NCI-H526 (cell line): ENCODE data around the gene DLG2.
A peak's percentile ranks its signal among the peaks of the same experiment; 100 is the strongest.

Source experiments
- DNase-seq, 2 experiments: peaks; one replicate each; lab custom pipeline; 2025; lab: John Stamatoyannopoulos, UW

DLG2 gene

GRCh38 chr11:84471501-84471900 lies 1155.6 kb downstream of the DLG2 start:
- DNase-seq: no peak

- DNase-seq: peak in 1 of 2 experiments; percentile 19
Measured at GRCh38 chr11:84468235-84468634, 1158.9 kb downstream of the DLG2 start.

- no peak for DNase-seq
Measured at GRCh38 chr11:84465040-84465439, 1162.1 kb downstream of the DLG2 start.

DNA sequence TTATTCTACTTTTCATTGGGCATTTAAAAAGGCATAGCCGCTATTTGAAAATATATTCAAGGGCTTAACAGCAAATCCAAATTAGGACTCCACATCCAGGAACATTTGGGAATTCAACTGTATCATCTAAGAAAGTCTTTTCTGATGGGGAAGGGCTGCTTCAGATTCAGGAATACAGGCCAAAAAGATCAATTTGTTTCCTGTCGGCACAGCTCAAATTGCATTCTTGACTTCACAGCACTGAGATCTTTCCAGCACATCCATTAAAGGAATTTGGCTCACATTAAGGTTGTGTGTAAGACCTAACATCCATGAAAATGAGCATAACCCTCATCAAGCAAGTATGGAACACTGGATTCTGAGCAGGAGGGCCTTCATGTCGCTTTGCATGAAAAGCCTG lies 1171.5 kb downstream of the DLG2 start:
- DNase-seq: no peak

DNA sequence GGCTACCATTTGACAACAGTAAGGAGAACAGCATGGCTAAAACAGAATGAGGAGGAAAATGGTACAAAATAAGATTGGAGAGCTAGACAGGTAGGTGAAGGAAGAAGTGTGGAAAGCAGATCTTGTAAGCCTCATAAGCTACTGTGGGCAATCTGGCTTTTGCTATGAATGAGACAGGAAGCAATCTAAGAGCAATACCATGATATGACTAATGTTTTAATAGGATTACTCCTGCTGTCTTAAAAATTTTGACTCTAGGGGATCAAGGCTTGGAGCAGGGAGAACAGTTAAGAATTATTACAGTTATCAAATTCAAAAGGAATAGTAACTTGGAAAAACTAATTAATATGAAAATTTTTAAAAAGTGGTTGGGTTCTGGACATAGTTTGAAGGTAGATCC lies 1174.9 kb downstream of the DLG2 start:
- no peak for DNase-seq

GRCh38 chr11:84438565-84438964 lies 1188.6 kb downstream of the DLG2 start:
- no peak for DNase-seq

DNA sequence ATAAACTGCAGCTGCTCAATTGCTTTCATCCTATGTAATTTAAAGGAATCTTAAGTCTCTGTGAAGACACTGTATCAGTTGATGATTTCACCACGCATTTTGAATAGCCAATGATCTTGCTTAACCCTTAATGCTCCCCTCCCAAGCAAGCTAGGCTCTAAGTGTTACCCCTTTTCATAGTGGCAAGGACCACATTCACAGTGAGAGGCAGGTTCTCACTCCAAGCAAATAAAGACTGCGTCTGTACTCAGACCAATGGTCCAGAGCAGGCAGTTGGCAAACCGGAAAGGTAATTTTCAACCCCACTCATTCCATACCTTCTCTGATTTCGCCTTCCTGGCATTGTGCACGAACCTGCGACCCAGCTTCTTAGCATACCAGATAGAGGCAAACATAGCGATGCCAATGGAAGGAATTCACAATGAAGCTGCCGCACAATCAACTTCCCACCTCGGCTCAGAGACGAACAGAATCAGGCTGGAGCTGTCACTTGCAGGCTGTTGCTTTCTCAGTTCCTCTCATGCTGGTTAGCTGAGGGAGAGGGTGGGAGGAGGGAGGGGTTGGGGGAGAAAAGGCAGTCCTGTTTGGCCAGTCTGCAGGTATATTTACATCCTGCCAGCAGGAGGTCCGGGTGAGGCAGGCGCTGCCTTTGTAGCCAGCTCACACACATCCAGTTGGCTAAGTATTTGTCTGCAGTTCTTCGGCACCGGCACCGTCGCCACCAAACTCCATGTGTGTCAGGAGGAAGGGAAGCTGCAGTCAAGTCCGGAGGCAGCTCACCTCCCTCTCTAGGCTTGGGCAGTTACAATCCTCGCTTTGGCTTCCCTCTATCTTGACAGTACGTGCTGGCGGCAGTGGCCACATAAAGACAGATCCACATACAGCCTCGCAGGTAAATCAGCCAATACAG lies 1189.8 kb downstream of the DLG2 start:
- peak; percentile 95 to 96 for DNase-seq

DNA sequence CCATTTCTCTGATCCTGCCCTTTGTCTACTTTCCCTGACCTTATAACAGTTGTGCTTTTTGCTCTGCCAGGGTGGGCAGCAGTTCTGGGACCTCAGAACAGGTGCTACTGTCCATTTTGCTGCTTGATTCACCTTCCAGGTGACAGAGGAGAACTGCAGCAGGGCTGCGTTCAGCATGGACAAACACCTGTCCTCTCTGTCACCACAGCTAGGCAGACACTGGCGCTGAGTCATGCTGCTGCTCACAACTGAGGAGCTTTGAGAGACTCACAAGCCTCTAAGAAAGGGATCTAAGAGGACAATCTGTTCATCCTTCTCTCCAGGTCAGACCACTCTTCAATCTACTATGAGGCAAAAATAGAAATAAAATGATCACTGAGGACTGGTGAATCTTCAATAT lies 1196.5 kb downstream of the DLG2 start:
- DNase-seq: peak; percentile 40 to 55

DNA sequence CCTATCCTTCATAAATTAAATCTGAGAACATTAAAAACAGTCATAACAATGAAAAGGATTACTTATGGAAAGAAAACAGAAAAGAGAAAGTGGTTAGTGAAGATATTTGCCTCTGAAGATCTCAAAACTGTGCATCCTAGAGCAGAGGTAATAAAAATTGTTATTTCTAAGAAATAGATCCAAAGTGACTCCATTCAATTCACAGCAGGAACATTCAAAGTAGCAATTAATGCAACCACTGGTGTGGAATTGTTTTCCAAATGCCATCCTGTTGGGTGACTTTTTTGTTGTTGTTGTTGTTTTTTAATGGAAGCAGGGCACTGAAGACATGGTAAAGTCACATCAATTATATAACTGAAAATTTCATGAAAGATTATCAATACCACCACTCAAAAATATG lies 1201.5 kb downstream of the DLG2 start:
- no peak for DNase-seq

- peak; percentile 78 to 80 for DNase-seq
Measured at GRCh38 chr11:84420271-84420670, 1206.9 kb downstream of the DLG2 start.

- peak in 1 of 2 experiments; percentile 68 for DNase-seq
Measured at GRCh38 chr11:84419616-84420015, 1207.5 kb downstream of the DLG2 start.

- DNase-seq: peak; percentile 72 to 82
Measured at GRCh38 chr11:84414920-84415319, 1212.2 kb downstream of the DLG2 start.

DNA sequence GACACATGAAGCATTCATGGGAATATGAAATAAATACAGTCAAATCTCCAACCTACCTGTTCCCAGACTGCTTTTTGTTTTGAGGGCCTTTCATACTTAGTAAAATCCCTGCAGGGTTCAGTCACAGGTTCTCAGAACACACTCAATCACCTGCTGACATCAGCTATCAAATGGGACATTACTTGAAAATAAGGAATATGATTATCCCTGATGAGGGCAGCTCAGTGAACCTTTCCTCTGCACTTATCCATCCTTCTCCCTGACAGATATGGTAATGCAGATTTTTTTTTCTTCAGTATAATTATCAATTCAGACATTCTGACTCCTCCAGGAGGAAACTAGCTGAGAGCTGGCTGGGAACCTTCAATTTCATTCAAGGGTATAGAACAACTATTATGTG lies 1213.6 kb downstream of the DLG2 start:
- peak in 1 of 2 experiments; percentile 12 for DNase-seq

DNA sequence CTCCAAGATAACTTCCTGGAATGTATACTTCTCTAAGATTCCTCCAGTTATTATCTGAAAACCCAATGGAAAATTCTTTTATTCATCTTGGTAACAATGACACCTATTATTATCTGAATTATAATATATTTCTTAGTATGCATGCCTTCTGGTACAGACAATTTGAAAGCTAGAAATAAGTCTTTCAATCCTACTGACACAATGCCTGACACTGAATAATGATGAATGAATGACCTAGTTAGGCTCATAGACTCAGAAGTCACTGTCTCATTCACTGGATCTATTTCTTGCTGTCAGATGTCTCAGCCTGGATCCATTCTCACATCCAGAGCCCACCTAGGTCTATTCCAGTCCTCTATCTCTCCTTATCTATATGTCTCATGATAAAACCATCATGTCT lies 1214.3 kb downstream of the DLG2 start:
- no peak for DNase-seq

DNA sequence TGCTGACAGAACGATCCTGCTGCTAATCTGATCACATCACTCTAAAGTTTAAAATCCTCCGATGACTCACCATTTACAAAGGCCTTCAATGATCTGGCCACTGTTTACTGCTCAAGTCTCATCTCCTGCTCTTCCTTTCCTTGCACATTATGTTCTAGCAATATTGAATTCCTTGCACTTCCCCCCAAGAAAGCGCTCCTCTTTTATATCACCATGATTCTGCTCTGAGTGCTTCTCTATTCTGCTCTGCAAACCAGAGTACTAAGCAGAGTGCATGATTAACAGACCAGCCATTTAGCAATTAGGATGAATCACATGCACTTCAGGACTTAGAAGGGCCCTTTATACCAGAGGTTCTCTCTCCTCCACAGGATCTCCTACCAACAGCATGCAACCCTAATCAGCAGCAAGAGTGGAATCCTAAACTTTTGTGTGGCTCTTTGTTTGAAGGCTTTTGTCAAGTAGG lies 1218.2 kb downstream of the DLG2 start:
- DNase-seq: no peak

GRCh38 chr11:84407091-84407490 lies 1220.1 kb downstream of the DLG2 start:
- no peak for DNase-seq

GRCh38 chr11:84398017-84398626 lies 1229.0 kb downstream of the DLG2 start:
- peak; percentile 24 to 74 for DNase-seq

- DNase-seq: no peak
Measured at GRCh38 chr11:84396521-84396920, 1230.6 kb downstream of the DLG2 start.

DNA sequence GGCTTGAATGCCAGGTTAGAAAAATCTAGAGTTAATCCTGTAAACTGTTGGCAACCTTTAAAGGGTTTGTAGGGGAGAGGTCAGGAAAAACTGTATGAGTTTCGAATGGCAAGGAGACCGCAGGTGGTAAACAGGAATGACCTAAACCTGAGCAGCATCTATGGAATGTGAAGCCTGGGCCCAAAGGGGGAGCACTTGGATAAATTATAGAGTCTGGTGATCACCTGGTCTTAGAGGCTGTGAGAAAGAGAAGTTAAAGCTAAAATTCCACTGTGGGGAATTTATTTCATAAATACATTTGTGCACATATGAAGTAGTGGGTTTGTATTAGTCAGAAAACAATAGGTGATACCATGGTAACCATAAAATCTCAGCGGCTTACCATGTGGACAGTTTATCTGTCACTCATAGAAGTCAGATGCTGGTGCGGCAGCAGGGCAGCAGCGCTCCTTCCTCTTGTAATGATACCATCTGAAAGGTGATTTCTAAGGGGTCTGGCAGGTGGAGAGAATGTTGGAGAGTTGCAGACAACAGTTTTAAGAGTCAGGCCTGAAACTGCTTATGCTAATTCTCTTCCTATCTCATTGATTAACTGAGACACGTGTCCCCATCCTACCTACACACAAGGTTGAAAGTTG lies 1236.6 kb downstream of the DLG2 start:
- DNase-seq: peak; percentile 12 to 50

DNA sequence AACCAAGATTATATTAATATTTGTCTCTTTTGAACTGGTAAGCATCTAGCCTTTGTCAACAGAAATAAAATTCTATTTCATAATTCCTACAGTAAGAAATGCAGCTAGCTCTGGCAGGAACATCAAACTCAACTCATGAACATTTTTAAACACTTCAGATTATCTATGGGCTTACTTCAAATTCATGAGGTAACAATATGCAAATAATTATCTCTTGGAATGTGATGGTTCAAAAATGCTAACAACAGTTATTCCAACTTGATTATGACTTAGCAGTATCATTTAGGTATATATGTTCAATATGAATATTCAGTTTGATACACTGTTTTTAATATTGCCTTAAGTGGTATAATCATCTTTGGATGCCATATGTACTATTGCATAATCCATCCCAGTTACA lies 1237.4 kb downstream of the DLG2 start:
- DNase-seq: no peak

GRCh38 chr11:84384731-84385130 lies 1242.4 kb downstream of the DLG2 start:
- DNase-seq: peak in 1 of 2 experiments; percentile 64

DNA sequence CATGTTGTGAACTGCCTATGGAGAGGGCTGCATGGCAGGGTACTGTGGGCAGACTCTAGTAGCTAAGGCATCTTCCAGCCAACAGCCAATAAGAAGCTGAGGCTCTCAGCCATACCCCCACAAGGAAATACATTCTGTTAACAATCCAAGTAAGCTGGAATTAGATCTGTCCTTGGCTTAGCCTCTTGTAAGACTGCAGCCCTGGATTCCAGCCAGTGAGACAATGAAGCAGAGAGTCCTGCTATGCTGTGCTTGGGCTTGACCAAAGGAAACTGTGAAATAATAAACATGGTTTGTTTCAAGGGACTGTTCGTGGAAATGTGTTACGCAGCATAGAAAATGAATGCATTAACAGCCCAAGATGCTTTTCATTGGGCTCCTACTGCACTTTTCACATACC lies 1243.6 kb downstream of the DLG2 start:
- DNase-seq: no peak

DNA sequence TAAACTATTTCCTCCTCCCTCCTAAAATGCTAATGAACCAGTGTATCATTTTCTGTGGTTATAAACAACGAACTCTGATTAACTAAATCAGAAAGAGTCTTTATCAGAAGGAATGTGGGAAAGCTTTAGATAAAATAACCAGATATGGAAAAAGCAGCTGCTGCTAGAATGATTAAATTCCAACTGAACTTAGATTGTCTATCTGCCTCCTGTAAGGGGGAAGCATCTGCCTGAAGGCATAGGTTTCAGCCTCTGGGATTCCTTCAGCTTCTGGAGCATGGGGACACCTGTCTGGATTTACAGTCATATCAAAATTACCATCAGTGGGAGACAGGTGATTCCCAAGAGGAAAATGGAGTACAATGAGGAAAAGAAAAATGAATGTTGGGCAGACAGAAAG lies 1245.5 kb downstream of the DLG2 start:
- DNase-seq: peak; percentile 20 to 38
